IMR-90 (cell line): Measurements from ENCODE around the gene B3GNT9.

Experiments
- CEBPB ChIP-seq: IDR thresholded peaks from 2 replicates; pipeline ENCODE4 v1.6.1; 2012; ENCODE audit warnings: low read depth, low read length, improper control_type of control experiment
- CTCF ChIP-seq: conservative IDR thresholded peaks from 2 replicates; pipeline ENCODE4 v1.5.1; 2012; ENCODE audit warnings: mild to moderate bottlenecking, low read depth, low read length, improper control_type of control experiment
- ELK1 ChIP-seq: fragments of 150-350 bp; IDR thresholded peaks from 2 replicates; pipeline ENCODE4 v1.6.1; 2016; ENCODE audit warnings: low read depth, mild to moderate bottlenecking, low read length, moderate library complexity, borderline replicate concordance
- MAFK ChIP-seq: IDR thresholded peaks from 2 replicates; pipeline ENCODE4 v1.6.1; 2012; ENCODE audit warnings: low read depth, low read length, improper control_type of control experiment
- MAZ ChIP-seq: IDR thresholded peaks from 2 replicates; pipeline ENCODE4 v1.6.1; 2012; ENCODE audit warnings: low read depth, mild to moderate bottlenecking, low read length, improper control_type of control experiment, moderate library complexity, borderline replicate concordance
- MXI1 ChIP-seq: IDR thresholded peaks from 2 replicates; pipeline ENCODE4 v1.6.1; 2012; ENCODE audit warnings: low read depth, mild to moderate bottlenecking, low read length, moderate library complexity, borderline replicate concordance
- POLR2A ChIP-seq: IDR thresholded peaks from 2 replicates; pipeline ENCODE4 v1.6.1; 2012; ENCODE audit warnings: mild to moderate bottlenecking, low read depth, low read length
- RAD21 ChIP-seq: IDR thresholded peaks from 2 replicates; pipeline ENCODE4 v1.6.1; 2012; ENCODE audit warnings: low read length, improper control_type of control experiment

- TF ChIP-seq CTCF (no peak), RAD21 (no peak), POLR2A (no peak), MXI1 (no peak), ELK1 (no peak), CEBPB (no peak), MAZ (no peak), MAFK (no peak)
Observed at GRCh38 chr16:67142342-67142741, 8.5 kb downstream of the B3GNT9 start.
